Retinal pigment epithelial cell (primary cell): ENCODE results near the gene GJB5.
"Not testable (repeated sequence)": the region's sequence is repeated elsewhere in the genome, so short reads cannot be mapped to it uniquely, and the experiment has no call there.

Experiments used
- DNase-seq: peaks from one replicate; pipeline ENCODE4 v3.0.0-alpha.2; 2010; ENCODE audit warnings: low read depth
- H3K4me3 ChIP-seq: 2 replicates; pipeline ENCODE4 v1.5.1; 2011; ENCODE audit warnings: mild to moderate bottlenecking, low read length, control low read depth, moderate library complexity
- CTCF ChIP-seq: conservative IDR thresholded peaks from 2 replicates; pipeline ENCODE4 v1.5.1; 2011; ENCODE audit warnings: low read depth, low read length, control low read depth, inconsistent platforms

GJB5 gene

GRCh38 chr1:34736692-34737091 is 18.2 kb upstream of the GJB5 start:
- DNase-seq, result no peak
- no peak overlapping the region for H3K4me3 ChIP-seq
- TF ChIP-seq CTCF, result no peak

- not testable (repeated sequence) for DNase-seq, H3K4me3 ChIP-seq
These were observed 17.6 kb upstream of the GJB5 start for GRCh38 chr1:34737236-34737635.

- no peak for DNase-seq
- H3K4me3 ChIP-seq, result no peak overlapping the region
- TF ChIP-seq CTCF, result no peak
These were observed 15.2 kb upstream of the GJB5 start for GRCh38 chr1:34739613-34740012.

- H3K4me3 ChIP-seq, result no peak overlapping the region
- no peak for TF ChIP-seq CTCF
- no peak for DNase-seq
These were observed 14.5 kb upstream of the GJB5 start for GRCh38 chr1:34740161-34740868.

GRCh38 chr1:34742667-34743270 is 12.1 kb upstream of the GJB5 start:
- peak; percentile 96 for TF ChIP-seq CTCF
- peak; percentile 13 for DNase-seq
- H3K4me3 ChIP-seq, result no peak overlapping the region

- no peak for TF ChIP-seq CTCF
- H3K4me3 ChIP-seq, result no peak overlapping the region
- no peak for DNase-seq
These were observed 11.1 kb upstream of the GJB5 start for GRCh38 chr1:34743775-34744174.

- DNase-seq, result no peak
- no peak for TF ChIP-seq CTCF
- H3K4me3 ChIP-seq, result no peak overlapping the region
These were observed 10.0 kb upstream of the GJB5 start for GRCh38 chr1:34744851-34745250.

GRCh38 chr1:34745666-34746065 is 9.2 kb upstream of the GJB5 start:
- TF ChIP-seq CTCF, result no peak
- no peak for DNase-seq
- no peak overlapping the region for H3K4me3 ChIP-seq
